Transverse colon (tissue), 3 donors: ENCODE measurements around the gene CBARP.

Experiments used
- EP300 ChIP-seq: sonication (generic); formaldehyde crosslinking; IDR thresholded peaks from one replicate; pipeline ENCODE4 v1.6.1; 2017; ENCODE audit warnings: antibody characterized with exemption, low read depth
- POLR2A ChIP-seq: fragments of 450-650 bp; IDR thresholded peaks from one replicate; pipeline ENCODE4 v1.6.1; 2016; ENCODE audit warnings: antibody characterized with exemption, mild to moderate bottlenecking, moderate library complexity
- TF ChIP-seq, protein P1 (sequence below), 5 experiments: fragments of 200-600 bp in 3 of 5; fragments of 450-650 bp in 2 of 5; sonication (generic) in 3 of 5; IDR thresholded peaks; 1 replicate in 2 of 5; 2 replicates in 3 of 5; pipeline ENCODE4 v1.5.1; 2016 to 2017; ENCODE audit warnings: antibody characterized with exemption in 5 of 5, inconsistent platforms in 3 of 5, mild to moderate bottlenecking in 2 of 5, moderate library complexity in 1 of 5

DNA sequence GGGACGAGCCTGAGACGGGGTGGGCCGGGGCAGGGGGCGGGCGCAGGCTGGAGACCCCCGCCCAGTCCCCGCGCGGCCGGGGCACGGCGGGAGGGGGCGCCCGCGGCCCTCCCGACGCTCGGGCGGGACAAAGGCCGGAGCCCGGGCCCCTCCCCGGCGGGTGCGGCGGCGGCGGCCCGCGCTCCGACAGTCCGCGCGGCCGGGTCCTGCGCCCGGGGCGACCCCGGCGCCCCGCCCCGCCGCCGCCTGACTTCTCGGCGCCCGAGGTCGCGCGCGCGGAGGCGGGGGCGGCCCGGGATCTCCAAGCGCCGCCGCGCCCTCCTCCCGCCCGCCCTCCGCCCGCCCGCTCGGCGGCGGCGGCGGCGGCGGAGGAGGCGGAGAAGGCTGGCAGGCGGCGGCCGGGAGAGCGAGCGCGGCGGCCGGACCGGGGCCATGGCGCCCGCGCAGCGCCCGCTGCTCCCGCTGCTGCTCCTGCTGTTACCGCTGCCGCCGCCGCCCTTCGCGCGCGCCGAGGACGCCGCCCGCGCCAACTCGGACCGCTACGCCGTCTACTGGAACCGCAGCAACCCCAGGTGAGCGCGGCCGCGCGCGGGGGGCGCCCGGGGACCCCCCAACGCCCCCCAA lies 48.0 kb upstream of the CBARP start, which contains the start of gene EFNA2:
- TF ChIP-seq, protein P1, sequence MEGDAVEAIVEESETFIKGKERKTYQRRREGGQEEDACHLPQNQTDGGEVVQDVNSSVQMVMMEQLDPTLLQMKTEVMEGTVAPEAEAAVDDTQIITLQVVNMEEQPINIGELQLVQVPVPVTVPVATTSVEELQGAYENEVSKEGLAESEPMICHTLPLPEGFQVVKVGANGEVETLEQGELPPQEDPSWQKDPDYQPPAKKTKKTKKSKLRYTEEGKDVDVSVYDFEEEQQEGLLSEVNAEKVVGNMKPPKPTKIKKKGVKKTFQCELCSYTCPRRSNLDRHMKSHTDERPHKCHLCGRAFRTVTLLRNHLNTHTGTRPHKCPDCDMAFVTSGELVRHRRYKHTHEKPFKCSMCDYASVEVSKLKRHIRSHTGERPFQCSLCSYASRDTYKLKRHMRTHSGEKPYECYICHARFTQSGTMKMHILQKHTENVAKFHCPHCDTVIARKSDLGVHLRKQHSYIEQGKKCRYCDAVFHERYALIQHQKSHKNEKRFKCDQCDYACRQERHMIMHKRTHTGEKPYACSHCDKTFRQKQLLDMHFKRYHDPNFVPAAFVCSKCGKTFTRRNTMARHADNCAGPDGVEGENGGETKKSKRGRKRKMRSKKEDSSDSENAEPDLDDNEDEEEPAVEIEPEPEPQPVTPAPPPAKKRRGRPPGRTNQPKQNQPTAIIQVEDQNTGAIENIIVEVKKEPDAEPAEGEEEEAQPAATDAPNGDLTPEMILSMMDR (IDR thresholded peaks at IDR 0.05), result no peak
- no peak for TF ChIP-seq POLR2A
- TF ChIP-seq EP300, result no peak
